UCSD-AML1 (cell line): ENCODE results near the gene SAMD4B.

ENCODE experiments used
- DNase-seq: peaks from one replicate; lab custom pipeline; 2025; ENCODE audit not compliant: unreplicated experiment; lab: John Stamatoyannopoulos, UW

SAMD4B gene

DNA sequence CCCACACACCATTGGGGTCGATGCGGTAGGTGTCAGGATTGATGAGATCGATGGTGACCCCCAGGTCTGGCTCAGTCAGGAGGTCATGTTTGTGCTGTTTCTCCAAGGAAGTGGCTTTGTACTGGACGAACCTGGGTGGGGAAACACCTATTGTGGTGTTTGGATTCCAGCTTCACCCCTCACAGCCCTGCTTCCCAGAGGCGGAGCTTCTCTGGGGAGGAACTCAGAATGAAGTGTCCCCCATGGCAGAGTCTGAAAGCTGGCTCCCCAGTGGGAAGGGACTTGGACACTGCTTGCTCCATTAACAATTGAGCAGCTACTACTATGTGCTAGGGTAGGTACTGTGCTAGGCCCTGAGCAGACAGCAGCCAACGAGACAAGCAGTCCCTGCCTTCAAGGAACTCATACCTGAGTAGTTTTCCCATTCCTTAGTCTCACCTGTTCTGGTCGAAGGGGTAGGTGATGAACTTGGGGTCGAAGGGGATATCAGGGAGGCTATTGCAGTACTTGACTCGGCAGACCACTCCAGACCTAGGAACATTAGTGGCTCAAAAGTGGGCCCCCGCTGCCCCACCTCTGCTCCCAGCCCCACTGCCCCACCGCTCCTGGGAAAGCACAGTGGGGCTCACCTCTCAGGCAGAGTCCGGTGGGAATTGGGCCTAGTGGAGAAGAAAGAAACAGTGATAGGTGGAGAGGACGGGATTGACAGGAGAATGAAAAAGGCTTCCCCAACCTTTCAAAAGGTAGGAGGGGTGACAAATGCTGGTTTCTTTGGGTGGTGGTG lies 47.6 kb downstream of the SAMD4B start:
- no peak for DNase-seq

DNA sequence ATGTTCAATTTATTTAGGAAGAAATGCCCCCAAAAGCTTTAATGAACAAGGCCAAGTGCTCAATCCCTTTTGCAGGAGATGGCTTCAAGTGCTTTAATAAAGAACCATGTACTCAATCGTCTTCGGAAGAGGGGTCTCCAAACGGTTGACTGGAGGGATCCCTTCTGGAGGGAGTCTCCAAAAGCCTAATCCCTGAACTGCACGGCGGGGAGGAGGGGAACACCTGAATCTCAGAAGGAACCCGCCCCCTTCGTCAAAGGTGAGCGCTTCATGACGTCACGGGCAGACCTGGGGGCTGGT lies 48.2 kb downstream of the SAMD4B start:
- DNase-seq: no peak

DNA sequence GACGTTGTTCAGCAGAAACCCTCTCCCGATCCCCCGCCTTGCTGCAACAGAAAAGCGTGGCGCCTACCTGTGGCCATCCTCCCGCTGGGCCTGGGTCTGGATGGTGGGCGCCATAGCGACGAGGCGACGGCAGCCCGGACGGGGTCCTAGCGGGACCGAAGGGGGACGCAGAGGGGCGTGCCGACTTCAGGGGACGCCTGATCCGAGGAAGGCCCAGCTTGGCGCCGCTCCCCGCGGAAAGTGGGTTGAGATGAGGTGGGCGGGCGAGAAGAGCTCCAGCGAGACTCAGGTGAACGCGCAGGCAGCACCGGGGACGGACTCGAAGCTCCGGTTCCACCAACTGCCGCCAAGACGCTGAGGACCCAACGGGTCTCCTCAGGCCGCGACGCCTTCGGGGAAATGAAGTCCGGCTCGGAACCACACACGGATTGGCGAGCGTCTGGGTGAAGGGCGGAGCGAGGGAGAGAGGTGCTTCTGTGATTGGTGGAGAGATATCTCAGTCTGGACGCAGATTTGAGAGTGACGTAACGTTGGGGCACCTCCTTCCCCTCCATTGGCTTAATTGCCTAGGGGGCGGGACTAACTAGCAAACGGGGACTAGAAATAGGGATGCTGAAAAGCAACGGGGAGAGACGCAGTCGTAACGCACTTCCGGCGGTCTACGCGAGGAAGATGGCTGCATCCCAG lies 48.7 kb downstream of the SAMD4B start, which contains the start of the genes MED29 and PAF1:
TSS of gene MED29 (plus strand) at position 628 of the 687 bp plus-strand sequence. CDS start at position 673, 45 bp downstream.
TSS of gene PAF1 (minus strand) at position 356 of the 687 bp plus-strand sequence. CDS start at position 114, 242 bp downstream.
- peak; percentile 98 for DNase-seq

DNA sequence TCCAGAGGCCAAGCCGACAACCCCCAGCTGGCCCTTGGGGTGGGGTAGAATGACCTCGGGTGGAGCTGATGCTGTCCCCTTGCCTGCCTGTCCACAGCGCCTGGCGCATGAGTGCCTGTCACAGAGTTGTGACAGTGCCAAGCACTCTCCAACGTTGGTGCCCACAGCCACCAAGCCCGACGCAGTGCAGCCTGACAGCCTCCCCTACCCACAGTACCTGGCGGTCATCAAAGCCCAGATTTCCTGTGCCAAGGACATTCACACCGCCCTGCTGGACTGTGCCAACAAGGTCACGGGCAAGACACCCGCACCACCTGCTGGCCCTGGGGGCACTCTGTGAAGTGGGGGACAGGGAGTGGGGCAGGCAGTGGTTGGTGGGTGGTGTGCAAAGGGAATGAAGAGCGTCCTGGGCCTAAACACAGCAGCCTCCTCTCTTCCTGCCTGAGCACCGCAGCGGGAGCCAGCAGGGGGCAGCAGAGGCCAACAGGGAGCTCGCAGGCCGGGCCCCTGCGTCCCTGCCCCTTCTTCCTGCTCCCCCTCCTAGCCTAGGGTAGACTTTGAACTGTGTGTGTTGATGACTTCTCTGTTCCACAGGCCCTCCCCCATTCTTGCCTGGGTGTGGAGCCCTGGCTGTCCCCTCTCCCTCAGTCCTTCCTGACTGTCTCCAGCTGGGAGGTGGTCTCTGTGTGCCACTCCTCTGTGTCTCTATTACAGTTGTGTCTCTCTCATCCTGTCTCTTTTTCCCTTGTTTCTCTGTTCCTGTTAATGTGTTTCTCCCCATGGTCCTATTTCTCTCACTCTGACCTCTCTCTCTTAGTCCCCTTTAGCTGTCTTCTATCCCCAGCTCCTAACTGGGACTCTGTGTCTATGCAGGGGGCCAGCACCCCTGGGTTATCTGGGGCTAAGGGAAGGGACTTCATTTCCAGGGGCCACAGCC lies 55.4 kb downstream of the SAMD4B start:
- peak; percentile 91 for DNase-seq

DNA sequence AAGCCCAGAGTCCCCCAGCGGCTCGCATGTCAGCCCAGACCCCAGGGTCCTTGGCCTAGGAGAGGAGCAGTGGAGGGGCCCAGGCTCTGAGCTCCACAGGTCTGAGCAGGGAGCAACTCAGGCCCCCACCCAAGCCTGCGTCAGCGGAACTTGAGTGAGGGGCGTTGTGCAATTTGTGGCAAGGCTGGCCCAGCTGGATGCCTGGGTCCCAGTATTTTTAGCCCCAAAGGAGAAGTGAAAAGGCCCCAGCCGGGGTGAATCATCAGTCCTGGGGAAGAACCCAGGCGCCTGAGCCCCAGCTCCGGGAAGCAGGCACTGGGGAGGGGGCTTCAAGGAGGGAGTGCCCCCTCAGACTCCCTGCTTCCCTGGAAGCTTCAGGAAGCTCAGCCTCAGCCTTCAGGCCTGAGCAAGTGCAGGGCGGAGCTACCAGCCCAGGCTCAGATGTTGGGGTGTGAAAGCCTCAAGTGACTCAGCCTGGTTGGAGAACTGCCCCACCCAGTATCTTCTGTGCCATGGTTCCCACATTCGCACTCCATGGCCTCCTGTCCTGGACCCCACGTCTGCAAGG lies 56.2 kb downstream of the SAMD4B start:
- DNase-seq: peak; percentile 80

DNA sequence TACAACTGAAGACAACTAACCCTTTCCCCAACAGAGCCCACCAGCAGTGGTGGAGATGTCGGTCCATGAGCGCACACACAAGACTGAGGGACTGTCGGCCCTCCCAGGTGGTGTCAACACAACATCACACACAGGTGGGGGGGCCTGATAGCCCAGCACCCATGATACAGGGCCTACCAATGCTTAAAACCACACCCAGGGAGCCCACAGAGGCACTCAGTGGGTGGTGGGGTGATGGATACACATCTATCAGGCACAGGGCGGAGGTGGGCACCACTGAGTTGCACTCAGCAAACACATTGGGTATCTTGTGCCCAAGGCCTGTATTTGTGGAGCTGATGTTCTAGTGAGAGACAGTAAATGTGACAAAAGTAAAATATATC lies 57.4 kb downstream of the SAMD4B start:
- no peak for DNase-seq

DNA sequence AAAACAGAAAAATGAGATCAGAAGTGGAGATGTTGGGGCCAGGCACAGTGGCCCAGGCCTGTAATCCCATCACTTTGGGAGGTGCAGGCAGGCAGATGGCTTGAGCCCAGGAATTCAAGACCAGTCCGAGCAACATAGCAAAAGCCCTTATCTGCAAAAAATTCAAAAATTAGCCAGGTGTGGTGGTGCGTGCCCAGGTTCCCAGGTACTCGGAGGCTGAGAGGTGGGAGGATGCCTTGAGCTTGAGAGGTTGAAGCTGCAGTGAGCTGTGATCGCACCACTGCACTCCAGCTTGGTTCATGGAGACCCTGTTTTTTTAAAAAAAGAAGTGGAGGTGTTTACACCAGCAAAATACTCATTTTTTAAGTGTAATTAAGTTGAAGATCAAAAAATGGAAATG lies 57.8 kb downstream of the SAMD4B start:
- DNase-seq: no peak

DNA sequence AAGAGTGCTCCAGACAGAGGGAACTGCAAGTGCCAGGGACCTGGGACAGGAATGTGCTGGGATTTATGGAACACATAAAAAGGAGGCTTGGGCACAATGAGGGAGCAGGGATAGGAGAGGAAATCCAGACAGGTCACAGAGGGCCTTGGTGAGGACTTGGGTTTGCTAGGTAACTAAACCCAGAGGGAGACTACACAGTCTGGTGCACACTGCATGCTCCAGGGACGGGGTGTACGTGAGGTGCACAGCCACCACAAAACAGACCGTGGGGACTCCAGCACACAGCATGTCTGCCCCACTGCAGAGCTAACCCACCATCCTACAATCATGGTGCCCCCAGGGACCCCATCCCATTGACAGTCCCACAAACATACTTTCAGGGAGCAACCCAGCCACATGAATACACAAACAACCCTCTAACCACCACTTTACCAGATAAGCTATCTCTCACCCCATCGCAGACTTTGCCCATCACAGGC lies 58.9 kb downstream of the SAMD4B start:
- DNase-seq: no peak

DNA sequence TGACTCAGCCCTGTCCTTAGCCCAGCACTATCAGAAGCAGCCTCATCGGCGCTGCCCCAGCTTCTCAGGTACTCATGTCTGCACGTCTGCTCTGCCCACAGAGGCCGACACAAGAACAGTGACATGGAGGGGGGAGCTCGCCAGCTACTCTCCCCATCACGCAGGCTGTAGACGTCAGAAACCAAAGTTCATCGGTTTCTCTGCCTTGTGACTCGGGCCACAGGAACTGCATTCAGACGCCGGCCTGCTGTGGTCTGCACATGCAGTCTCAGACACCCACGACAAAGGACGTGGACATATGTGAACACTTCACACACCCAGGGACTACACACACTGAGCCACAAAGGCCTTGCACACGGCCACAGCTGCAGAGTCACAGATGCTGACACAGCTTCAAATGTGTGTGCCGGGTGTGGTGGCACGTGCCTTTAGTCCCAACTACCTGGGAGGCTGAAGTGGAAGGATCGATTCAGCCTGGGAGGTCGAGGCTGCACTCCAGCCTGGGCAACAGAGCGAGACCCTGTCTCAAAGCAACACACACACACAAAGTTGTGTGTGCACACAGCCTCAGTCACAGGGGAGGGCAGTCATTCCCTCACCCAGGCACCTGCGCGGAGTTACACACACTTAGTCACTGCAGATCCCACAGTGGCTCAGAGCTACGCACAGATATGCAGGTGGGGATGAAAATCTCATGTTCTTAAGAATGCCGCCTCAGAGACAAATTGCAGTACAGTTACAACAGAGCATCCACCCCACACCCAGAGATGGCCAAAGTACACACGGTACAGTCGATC lies 59.5 kb downstream of the SAMD4B start:
- peak; percentile 54 for DNase-seq

DNA sequence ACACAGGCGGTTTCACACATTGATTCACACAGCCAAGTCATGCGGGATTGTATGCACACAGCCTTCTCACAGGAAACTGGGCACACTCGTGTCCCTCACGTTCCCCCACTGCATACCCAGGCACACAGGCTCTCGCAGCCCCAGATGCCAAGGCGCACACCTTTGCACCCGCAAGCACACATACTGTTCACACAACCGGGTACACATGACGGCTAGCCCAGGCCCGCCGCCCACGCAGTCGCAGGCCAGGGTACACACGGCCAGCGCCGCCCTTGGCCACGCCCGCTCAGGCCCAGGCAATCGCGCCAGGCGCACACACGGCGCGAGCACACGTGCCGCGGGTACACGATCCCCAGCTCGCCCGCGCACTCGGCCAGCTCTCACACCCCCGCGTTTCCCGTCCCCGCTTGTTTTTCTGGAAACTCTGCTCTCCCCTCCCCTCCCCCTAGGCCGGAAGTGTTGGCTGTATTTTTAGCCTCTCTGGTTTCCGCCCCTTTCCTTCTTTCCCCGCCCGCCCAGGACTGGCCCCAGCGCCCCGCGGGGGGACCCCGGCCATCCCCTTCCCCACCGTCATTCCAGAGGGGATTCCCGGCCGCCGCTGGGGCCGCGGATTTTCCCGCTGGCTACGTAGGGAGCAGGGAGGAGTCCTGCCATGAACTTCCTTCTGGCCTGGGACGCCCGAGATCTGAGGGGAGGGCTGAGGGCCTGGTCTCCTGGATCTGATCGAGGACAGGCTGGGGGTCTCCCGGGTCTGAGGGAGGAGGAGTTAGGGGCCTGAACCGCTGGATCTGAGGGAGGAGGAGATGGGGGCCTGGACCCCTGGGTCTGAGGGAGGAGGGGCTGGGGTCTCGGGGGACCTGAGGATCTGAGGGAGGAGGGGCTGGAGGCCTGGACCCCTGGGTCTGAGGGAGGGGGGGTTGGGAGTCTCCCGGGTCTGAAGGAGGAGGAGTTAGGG lies 60.4 kb downstream of the SAMD4B start:
- peak; percentile 93 for DNase-seq

DNA sequence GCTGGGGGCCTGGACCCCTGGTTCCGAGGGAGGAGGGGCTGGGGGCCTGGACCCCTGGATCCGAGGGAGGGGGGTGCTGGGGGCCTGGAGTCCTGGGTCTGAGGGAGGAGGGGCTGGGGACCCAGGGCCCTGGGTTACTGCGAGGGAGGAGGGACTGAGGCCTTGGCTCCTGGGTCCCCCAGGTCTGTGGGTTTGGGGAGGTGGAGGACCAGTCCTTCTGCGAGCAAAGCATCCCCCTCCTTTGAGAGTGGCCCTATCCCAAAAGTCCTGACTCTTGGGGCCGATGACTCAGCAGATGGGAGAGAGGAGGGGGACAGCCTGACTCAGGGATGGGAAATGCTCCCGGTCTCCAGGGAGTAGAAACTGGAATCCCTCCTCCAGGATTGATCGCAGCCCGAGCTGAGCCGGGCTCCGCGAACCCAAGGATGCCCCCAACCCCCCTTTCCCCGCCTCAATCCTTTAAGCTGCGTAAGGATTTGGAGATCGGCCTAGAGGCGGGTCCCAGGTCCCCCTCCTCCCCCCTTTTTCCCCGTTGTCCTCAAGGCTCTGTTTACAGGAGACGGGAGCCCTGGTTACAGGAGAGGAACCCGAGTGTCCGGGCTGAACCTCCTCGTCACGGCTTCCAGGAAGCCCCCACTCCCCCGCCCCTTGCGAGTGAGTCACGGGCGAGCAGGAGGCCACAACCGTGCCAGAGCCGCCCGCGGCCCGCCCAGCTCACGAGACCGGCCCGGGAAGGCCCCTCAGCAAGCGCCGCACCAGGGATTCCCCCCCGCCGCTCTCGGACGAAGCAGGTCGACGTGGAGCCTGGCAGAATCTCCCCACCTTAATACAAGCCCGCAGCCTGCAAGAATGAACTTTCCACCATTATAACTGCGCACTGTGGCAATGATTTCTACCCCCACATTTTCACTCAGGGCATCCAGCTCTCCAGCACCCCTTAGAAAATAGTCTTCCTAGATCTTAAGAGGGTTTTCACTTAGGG lies 61.4 kb downstream of the SAMD4B start:
- peak; percentile 92 for DNase-seq

DNA sequence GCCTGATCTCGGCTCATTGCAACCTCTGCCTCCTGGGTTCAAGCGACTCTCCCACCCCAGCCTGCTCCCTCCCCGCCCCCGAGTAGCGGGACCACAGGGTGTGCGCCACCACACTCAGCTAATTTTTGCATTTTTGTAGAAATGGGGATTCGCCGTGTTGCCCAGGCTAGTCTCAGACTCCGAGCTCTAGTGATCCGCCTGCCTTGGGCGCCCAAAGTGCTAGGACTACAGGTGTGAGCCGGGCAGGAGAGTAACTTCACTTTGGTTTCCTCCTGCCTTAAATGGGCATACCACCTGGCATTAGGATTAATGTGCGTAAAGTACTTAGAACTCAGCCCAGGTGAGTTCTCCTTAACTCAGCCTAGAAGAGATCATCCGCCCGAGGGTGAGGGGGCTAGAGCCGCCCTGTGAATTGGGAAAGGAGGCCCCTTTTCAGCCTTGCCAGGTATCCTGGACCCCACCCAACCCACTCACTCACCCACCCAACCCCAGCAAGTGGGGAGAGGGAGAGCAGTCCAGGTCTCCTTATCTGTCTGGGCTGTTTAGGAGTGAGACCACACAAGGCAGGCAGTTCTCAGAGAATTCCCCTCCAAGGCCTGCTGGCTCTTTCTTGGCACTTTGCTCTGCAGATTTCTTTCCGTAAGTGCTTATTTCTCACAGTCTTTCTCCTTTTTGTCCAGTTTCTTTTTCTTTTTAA lies 63.2 kb downstream of the SAMD4B start:
- DNase-seq: no peak

DNA sequence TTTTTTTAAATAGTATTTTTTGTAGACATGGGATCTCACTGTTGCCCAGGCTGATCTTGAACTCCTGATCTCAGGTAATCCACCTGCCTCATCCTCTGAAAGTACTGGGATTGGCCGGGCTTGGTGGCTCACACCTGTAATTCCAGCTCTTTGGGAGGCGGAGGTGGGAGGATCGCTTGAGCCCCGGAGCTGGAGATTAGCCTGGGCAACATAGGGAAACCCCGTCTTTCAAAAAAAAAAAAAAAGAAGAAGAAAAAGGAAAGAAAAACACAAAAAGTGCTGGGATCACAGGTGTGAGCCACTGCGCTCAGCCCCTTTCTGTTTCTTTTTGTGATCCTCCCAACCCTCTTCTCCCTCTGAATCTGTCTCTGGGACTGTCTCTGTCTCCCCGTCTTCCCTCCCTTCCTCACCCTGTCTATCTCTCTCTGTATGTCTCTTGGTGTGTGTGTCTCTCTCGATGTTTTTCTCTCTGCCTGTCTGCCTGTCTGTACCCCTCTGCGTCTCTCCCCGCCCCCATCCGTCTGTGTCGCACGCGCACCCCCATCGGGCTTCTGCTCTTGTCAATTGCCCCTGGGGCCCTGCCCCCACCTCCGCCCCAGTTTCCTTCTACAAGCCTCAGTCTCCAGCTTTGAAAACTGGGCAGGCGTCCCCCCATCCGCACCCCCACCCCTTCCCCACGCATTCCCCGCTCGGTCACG lies 63.9 kb downstream of the SAMD4B start:
- DNase-seq: no peak

DNA sequence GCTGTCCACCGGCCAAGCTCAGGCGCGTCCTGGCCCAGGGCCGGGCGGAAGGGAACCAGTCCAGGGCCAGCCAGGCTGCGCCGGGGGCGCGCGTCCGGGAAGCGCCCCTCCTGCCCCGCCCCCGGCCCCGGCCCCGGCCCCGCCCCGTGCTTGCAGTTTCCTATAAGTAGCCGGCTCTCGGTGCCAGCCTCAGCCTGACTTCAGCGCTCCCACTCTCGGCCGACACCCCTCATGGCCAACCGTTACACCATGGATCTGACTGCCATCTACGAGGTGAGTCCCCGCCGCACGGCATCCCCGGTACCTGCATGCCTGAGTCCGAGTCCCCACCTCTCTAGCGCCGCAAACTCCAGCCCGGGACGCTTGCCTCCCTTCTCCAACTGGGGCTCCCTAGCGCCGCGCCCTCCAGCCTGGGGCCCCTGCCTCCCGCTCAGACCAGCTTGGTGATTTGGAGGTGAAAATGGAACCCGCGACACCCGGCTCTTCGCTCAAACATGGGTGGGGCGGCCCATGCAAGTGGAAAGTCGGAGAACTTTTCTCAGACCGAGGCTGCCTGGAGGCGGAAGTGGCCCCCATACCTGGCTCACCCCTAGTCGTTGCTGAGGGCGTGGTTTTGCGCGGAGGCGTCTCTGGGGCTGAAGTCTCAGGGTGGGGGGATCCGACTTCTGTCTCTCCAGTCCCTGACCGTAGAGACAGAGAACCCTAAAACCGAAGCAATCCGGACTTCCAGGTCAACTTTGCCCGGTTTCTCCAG lies 64.6 kb downstream of the SAMD4B start, which contains the start of gene ZFP36:
TSS of gene ZFP36 (plus strand) at position 192 of the 754 bp plus-strand sequence. CDS start at position 250, 58 bp downstream.
- peak; percentile 86 for DNase-seq

DNA sequence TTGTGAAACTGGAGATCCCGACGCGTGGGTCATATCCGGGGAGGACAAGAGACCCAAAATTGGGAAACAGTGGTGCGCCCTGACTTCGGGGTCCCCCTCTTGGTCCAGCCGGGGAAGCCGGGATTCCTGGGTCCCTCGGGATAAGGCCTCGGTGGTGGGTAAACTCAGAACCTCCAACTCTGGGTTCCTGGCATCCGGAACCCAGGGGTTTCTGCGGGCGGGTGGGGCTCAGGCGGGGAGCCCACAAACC lies 65.1 kb downstream of the SAMD4B start:
- no peak for DNase-seq
